Measurements from ENCODE around the gene SPINK9. TPM values are rescaled to one million over a fixed set of nuclear protein-coding genes. Genes with fewer than 3 reads are reported as not detected.

SPINK9 gene
- total and polyA plus RNA-seq, 2 of the 4 experiments (the other 2 are of a cell fraction), result not detected

DNA sequence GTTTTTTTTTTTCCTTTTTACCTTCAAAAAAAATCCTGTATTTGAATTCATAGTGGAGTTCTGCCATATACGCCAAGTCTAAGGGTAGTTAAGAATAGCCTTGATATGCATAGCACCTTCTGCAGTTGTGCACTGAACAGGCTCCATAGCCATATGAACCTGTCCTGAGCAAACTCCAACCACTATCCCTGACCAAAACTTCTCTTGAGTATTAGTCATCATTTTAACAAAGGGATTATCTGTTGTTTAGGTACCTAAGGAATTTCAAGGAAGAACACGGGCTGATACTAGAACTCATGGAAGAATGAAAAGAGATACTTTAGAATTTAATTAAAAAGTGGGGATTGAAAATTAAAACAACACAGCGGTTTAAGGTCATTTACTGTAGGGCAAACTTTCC lies 46.5 kb downstream of the SPINK9 start (continued):
- no peak for TF ChIP-seq RCOR1 (IDR thresholded peaks at IDR 0.05; ENCODE audit: insufficient replicate concordance, low read length)

DNA sequence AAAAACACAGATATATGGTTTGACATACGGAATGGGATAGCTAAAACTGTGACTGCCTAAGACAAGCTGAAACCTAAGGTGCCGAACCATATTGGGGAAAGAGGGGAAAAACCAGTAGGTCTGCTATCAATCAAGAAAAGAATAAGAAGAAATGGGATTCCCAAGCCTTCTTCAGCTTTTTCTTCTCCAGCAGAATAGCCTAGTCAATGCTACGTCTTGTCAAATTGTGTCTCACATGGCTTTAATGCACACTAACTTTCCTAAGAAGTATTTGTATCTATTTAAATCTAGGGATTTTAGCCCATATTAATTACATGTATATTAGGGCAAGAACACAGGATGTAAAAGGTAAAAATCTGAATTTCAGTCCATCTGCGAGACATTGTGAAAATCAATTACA lies 47.6 kb downstream of the SPINK9 start:
- no peak for TF ChIP-seq CTCF (conservative IDR thresholded peaks at IDR 0.05; ENCODE audit: low read depth, low read length)
- TF ChIP-seq CHD1 (IDR thresholded peaks at IDR 0.05; ENCODE audit: low read depth, low read length), result no peak
- Histone ChIP-seq H3K27me3 (ENCODE audit: control insufficient read depth, insufficient read depth, low read length) (no peaks in the 10 kb centered on the region), H3K4me2 (ENCODE audit: low read depth, low read length) (peak overlapping the region; percentile 62), H3K23ac (ENCODE audit: low read depth, low read length) (peak overlapping the region; percentile 88), H3K56ac (ENCODE audit: extremely low read depth, insufficient read depth, low read length) (no peak overlapping the region), H3K4me3 (ENCODE audit: insufficient read depth, low read depth, low read length) (peak overlapping the region; percentile 70), H4K5ac (ENCODE audit: low read depth, low read length) (peak overlapping the region; percentile 72; the same call in 1 of the 2 replicates), H2BK120ac (ENCODE audit: low read depth, low read length) (peak overlapping the region; percentile 75; the same call in 1 of the 2 replicates), H2BK15ac (ENCODE audit: low read depth, low read length) (no peak overlapping the region), H3K36me3 (ENCODE audit: control insufficient read depth, insufficient read depth, low read length) (no peaks in the 10 kb centered on the region), H3K18ac (ENCODE audit: low read depth, low read length) (no peak overlapping the region), H4K91ac (ENCODE audit: insufficient read depth, low read depth, low read length) (no peak overlapping the region), H2BK20ac (ENCODE audit: low read depth, low read length) (no peak overlapping the region), H3K14ac (replicated peaks; ENCODE audit: low read depth, low read length) (peak overlapping the region; percentile 86; the same call in 1 of the 2 replicates), H4K8ac (ENCODE audit: low read depth in 2 of 2, low read length in 2 of 2) (peak overlapping the region; percentile 83 to 91), H4K20me1 (ENCODE audit: insufficient read depth, low read length) (peaks cover under 1% of the 10 kb centered on the region; the same call in 1 of the 2 replicates), H3K79me1 (ENCODE audit: low read depth in 1 of 2, low read length in 2 of 2) (peaks cover 16 to 24% of the 10 kb centered on the region in 2 experiments), H2AK9ac (replicated peaks; ENCODE audit: low read depth, low read length, poor library complexity) (no peak overlapping the region), H2AFZ (replicated peaks; ENCODE audit: low read length, poor library complexity) (no peak overlapping the region), H3K4me1 (ENCODE audit: control insufficient read depth, insufficient read depth, low read length) (peaks cover 7% of the 10 kb centered on the region), H3K27ac (ENCODE audit: insufficient read depth, low read length) (no peak overlapping the region), H2BK5ac (ENCODE audit: low read depth, low read length, poor library complexity, severe bottlenecking) (peak overlapping the region; percentile 67), H2AK5ac (ENCODE audit: low read depth, low read length) (no peak overlapping the region), H3K4ac (ENCODE audit: low read depth, low read length) (peak overlapping the region; percentile 92; the same call in 1 of the 2 replicates), H3K9ac (ENCODE audit: low read depth, low read length) (peak overlapping the region; percentile 80; the same call in 1 of the 2 replicates), H3K9me3 (ENCODE audit: control insufficient read depth, insufficient read depth, low read length) (no peaks in the 10 kb centered on the region), H3K9me1 (ENCODE audit: insufficient read depth, low read length) (peaks cover 8% of the 10 kb centered on the region; the same call in 1 of the 2 replicates)
- no peak for ATAC-seq (ENCODE audit: low read depth)
- intact Hi-C loops (cut with micrococcal nuclease), result loop anchor here (5.0 kb wide), 1 partner anchor 349 kb away; no protein-coding TSS in a partner anchor
- dilution Hi-C loops (cut with HindIII; ENCODE audit: low sequenced_read_pairs, unreplicated experiment), result no loop called here
- no TSS peak for BruUV-seq (replicated peaks)
- ChIA-PET CTCF (no interaction called here), POLR2A (ENCODE audit: unreplicated experiment) (no interaction called here)
- in situ Hi-C loops (cut with MboI; ENCODE audit: low sequenced_read_pairs), result no loop called here
- no CpG with 5 or more reads among the region's 4 CpGs for WGBS, 2 experiments (ENCODE audit: extremely low coverage in 2 of 2, insufficient read length in 1 of 2)
- DNase-seq, result no peak
